Breast epithelium (tissue), 4 donors: Measurements from ENCODE around the gene IER5. TPM values are rescaled to one million over a fixed set of nuclear protein-coding genes. Genes with fewer than 3 reads are reported as not detected.
"Not testable (repeated sequence)": the region's sequence is repeated elsewhere in the genome, so short reads cannot be mapped to it uniquely, and the experiment has no call there.

ENCODE experiments used
- DNase-seq, 2 donors: peaks; one replicate each; pipeline ENCODE4 v3.0.0-alpha.2; 2019; ENCODE audit warnings: low spot score in 2 of 2
- H3K27ac ChIP-seq, 2 donors: fragments of 200-600 bp; sonication (generic) in 1 of 2; one replicate each; pipeline ENCODE4 v1.5.1; 2016 to 2019; ENCODE audit warnings: mild to moderate bottlenecking in 1 of 2
- H3K27me3 ChIP-seq, 2 donors: fragments of 200-600 bp; sonication (generic) in 1 of 2; one replicate each; pipeline versions ENCODE4 v1.5.1 to v1.6.0; 2017 to 2019; ENCODE audit warnings: control low read depth in 1 of 2, mild to moderate bottlenecking in 1 of 2
- H3K36me3 ChIP-seq: fragments of 200-600 bp; one replicate; pipeline ENCODE4 v1.5.1; 2019
- H3K4me1 ChIP-seq, 2 donors: fragments of 200-600 bp; sonication (generic); one replicate each; pipeline ENCODE4 v1.5.1; 2016 to 2019; ENCODE audit warnings: control low read depth in 1 of 2
- H3K4me3 ChIP-seq, 3 donors: fragments of 200-600 bp; sonication (generic); 1 replicate in 2 of 3; 2 replicates in 1 of 3; pipeline ENCODE4 v1.5.1; 2016 to 2019; ENCODE audit warnings: mild to moderate bottlenecking in 3 of 3, moderate library complexity in 2 of 3
- H3K9me3 ChIP-seq, 2 donors: fragments of 200-600 bp; sonication (generic) in 1 of 2; one replicate each; pipeline ENCODE4 v1.5.1; 2016 to 2019; ENCODE audit warnings: control low read depth in 1 of 2
- POLR2A ChIP-seq: fragments of 450-650 bp; IDR thresholded peaks from one replicate; pipeline ENCODE4 v1.6.1; 2016; ENCODE audit warnings: antibody characterized with exemption, mild to moderate bottlenecking, moderate library complexity
- POLR2AphosphoS5 ChIP-seq, 3 donors: sonication (generic); formaldehyde crosslinking; IDR thresholded peaks; one replicate each; pipeline ENCODE4 v1.6.1; 2017; ENCODE audit warnings: antibody characterized with exemption in 3 of 3
- intact Hi-C: fragments of 100-400 bp; cut with DNase I; formaldehyde crosslinking; loops from one replicate; pipeline ENCODE4 v1.15.1; 2023; ENCODE audit warnings: low total_unique reads
- total RNA-seq, 3 donors: library from RNA; depleted of rRNA; stranded (reverse); fragments of >200 nt; gene quantifications; one replicate each; pipeline ENCODE4 v1.1.0, GENCODE V29; 2016
- TF ChIP-seq, protein P1 (sequence below), 3 donors: fragments of 450-650 bp; IDR thresholded peaks; one replicate each; pipeline ENCODE4 v1.5.1; 2016 to 2017; ENCODE audit warnings: antibody characterized with exemption in 3 of 3, mild to moderate bottlenecking in 3 of 3, moderate library complexity in 3 of 3

The IER5 gene
- total RNA-seq, 3 donors from 2014 or later = 6.9 to 19.7 (median 18.1) TPM

DNA sequence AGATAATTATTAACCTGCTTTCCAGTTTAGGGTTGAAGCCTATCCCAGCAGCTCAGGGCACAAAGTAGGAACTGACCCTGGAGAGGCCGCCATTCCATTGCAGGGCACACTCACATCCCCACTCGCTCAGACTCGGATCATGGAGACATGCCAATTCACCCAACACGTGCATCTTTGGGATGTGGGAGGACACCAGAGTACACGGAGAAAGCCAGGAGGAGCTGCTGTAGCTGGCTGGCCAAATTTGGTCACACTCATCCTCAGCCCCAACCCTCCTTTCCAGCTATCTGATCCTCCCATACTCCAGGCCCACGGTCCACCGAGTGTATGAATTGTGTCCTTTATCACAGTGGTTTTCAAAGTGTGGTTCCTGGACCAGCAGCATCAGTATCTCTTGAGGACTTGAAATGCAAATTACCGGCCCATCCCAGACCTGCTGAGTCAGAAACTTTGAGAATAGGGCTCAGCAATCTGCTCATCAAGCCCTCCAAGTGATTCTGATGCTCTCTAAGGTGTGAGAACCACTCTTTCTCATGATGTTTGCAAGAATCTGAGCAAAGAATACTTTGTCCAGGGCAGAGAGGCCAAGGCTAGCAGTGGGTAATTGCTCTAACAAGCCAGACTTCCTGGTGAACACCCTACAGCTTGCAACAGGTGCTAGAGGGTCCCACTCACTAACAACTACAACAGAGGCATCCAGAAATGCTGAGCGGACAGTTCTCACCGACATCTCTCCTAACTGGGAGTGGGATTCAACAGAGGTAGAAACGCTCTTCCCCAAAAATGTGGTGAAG is 26.3 kb downstream of the IER5 start:
- H3K4me1 ChIP-seq = peaks cover 6 to 23% of the 10 kb centered on the region in 2 donors
- TF ChIP-seq, protein P1, sequence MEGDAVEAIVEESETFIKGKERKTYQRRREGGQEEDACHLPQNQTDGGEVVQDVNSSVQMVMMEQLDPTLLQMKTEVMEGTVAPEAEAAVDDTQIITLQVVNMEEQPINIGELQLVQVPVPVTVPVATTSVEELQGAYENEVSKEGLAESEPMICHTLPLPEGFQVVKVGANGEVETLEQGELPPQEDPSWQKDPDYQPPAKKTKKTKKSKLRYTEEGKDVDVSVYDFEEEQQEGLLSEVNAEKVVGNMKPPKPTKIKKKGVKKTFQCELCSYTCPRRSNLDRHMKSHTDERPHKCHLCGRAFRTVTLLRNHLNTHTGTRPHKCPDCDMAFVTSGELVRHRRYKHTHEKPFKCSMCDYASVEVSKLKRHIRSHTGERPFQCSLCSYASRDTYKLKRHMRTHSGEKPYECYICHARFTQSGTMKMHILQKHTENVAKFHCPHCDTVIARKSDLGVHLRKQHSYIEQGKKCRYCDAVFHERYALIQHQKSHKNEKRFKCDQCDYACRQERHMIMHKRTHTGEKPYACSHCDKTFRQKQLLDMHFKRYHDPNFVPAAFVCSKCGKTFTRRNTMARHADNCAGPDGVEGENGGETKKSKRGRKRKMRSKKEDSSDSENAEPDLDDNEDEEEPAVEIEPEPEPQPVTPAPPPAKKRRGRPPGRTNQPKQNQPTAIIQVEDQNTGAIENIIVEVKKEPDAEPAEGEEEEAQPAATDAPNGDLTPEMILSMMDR (IDR thresholded peaks at IDR 0.05) = no peak
- no peak for TF ChIP-seq POLR2AphosphoS5 (IDR thresholded peaks at IDR 0.05)
- no peak for TF ChIP-seq POLR2A
- H3K36me3 ChIP-seq = no peaks in the 10 kb centered on the region
- no peaks in the 10 kb centered on the region for H3K9me3 ChIP-seq
- intact Hi-C loops = no loop called here
- H3K4me3 ChIP-seq = no peak overlapping the region
- DNase-seq = no peak
- no peak overlapping the region for H3K27ac ChIP-seq
- no peaks in the 10 kb centered on the region for H3K27me3 ChIP-seq

DNA sequence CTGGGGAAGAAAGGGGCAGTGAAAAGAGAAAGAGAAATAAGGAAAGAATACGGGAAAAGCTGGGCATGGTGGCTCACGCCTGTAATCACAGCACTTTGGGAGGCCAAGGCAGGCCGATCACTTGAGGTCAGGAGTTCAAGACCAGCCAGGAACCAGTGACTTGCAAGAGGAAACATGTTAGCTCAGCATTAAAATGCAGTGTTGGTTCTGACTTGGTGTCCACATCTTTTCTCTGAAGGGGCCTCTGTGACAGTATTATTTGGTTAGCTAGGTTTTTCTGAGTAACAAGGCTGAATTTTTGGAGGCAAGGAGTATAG is 26.8 kb downstream of the IER5 start:
- no peak overlapping the region for H3K4me3 ChIP-seq
- no peak overlapping the region for H3K27ac ChIP-seq
- TF ChIP-seq POLR2A (no peak), POLR2AphosphoS5 (IDR thresholded peaks at IDR 0.05) (no peak)
- TF ChIP-seq, protein P1 (IDR thresholded peaks at IDR 0.05) = no peak
- H3K36me3 ChIP-seq = no peaks in the 10 kb centered on the region
- H3K9me3 ChIP-seq = no peaks in the 10 kb centered on the region
- H3K27me3 ChIP-seq = no peaks in the 10 kb centered on the region
- peaks cover 6 to 23% of the 10 kb centered on the region in 2 donors for H3K4me1 ChIP-seq
- DNase-seq = no peak
- intact Hi-C loops = no loop called here

DNA sequence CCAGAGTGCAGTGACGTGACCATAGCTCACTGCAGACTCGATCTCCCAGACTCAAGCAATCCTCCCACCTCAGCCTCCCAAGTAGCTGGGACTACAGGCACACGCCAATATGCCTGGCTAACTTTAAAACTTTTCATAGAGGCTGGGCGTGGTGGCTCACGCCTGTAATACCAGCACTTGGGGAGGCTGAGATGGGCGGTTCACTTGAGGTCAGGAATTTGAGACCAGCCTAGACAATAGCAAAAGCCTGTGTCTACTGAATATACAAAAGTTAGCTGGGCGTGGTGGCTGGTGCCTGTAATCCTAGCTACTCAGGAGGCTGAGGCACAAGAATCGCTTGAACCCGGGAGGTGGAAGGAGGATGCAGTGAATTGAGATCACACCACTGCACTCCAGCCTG is 27.5 kb downstream of the IER5 start:
- peaks cover 6 to 23% of the 10 kb centered on the region in 2 donors for H3K4me1 ChIP-seq
- H3K4me3 ChIP-seq, H3K27me3 ChIP-seq, intact Hi-C loops, DNase-seq, H3K27ac ChIP-seq, H3K36me3 ChIP-seq, H3K9me3 ChIP-seq: not testable (repeated sequence)

DNA sequence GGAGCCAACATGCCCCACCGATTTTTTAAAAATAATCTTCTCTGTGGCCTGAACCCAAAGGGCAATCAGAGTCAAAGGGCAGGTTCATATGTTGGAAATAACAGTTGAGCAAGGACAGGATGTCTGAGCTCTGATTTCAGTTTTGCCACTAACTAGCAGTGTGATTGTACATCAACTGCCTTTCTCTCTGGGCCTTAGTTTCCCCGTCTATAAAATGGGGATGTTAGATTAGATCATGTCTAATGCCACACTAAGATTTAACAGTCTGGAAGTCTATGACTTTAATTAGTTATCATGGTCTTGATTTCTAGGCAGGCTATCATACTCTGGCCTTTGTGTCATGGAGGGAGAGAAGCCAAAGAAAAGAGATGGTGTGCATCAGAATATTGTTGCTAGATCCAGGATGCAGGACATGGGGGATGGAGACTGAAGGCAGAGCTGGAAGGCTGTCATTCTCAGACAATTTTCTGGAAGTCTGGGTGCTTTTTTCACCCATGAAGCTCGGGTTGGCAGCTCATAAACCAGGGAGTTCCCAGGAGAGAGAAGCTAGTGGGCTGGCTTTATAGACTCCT is 28.4 kb downstream of the IER5 start:
- H3K4me1 ChIP-seq = peaks cover 6 to 17% of the 10 kb centered on the region in 2 donors
- DNase-seq = no peak
- intact Hi-C loops = no loop called here
- H3K27ac ChIP-seq = peak overlapping the region; percentile 89 to 91
- no peak overlapping the region for H3K4me3 ChIP-seq
- no peaks in the 10 kb centered on the region for H3K27me3 ChIP-seq
- no peaks in the 10 kb centered on the region for H3K36me3 ChIP-seq
- no peaks in the 10 kb centered on the region for H3K9me3 ChIP-seq
- no peak for TF ChIP-seq POLR2AphosphoS5 (IDR thresholded peaks at IDR 0.05)
- TF ChIP-seq, protein P1 (IDR thresholded peaks at IDR 0.05) = no peak
- no peak for TF ChIP-seq POLR2A

DNA sequence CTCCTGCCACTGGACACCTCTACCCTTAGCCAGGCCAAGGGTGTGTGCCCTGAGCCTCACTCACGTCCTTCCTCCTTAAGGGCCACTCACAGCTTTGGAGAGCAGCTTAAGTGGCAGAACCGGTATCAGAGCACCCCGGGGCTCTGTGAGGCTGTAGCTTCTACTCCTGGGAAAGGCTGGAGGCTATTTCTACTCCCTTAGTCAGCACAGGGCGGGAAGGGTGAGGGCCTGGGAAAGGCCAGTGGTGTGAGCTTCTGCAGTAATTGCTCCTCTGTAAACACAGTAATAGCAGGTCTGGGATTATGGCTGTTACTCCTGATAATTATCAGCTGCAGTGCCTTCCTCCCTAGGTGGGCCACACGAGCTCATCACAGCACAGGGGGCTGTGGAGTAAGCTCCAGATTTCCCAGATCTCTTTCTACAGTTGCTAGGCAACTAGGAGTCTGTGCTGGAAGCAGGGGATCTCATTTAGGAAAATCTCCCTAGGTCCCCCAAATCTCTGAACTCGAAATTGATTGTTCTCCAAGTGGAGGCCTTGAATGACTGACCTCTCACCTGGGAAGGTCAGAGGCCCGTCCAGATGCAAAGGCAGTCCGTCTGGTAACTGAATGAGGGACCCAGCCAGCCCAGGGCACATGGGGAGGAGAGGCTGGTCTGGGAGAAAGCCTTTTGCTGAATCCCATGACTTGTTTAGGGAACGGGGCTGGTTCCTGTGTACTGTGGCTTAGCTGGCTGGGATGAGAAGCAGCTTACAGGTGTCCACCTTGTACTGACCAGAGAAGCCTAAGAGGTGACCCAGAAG is 29.3 kb downstream of the IER5 start:
- H3K9me3 ChIP-seq = no peaks in the 10 kb centered on the region
- TF ChIP-seq POLR2AphosphoS5 (IDR thresholded peaks at IDR 0.05) (peak in 1 of 3 donors; percentile 33), POLR2A (no peak)
- TF ChIP-seq, protein P1 (IDR thresholded peaks at IDR 0.05) = no peak
- H3K27ac ChIP-seq = peak overlapping the region; percentile 89 to 91
- peak; percentile 66 to 72 for DNase-seq
- H3K4me1 ChIP-seq = peaks cover 6 to 14% of the 10 kb centered on the region in 2 donors
- H3K4me3 ChIP-seq = no peak overlapping the region
- no peaks in the 10 kb centered on the region for H3K27me3 ChIP-seq
- intact Hi-C loops = no loop called here
- no peaks in the 10 kb centered on the region for H3K36me3 ChIP-seq
